Activated CD4-positive, alpha-beta T cell treated with anti-CD3 and anti-CD28 coated beads for 36 hours (primary cell): ENCODE results near the gene METTL9. TPM values are rescaled to one million over a fixed set of nuclear protein-coding genes. Genes with fewer than 3 reads are reported as not detected.
A peak's percentile ranks its signal among the peaks of the same experiment; 100 is the strongest.
"Not testable (repeated sequence)": the region's sequence is repeated elsewhere in the genome, so short reads cannot be mapped to it uniquely, and the experiment has no call there.

Experiments used
- ATAC-seq: fragments of 200-7000 bp; cut with Tn5 transposase; one replicate; pipeline ENCODE4 v1.10.0; 2021; ENCODE audit warnings: mild to moderate bottlenecking, moderate library complexity
- CTCF ChIA-PET: fragments of 350-600 bp; sonication (Branson Sonifier 250); formaldehyde crosslinking; loops from one replicate; lab custom pipeline; 2021; ENCODE audit warnings: antibody characterized with exemption; lab: Charles Lee
- POLR2A ChIA-PET: fragments of 350-600 bp; sonication (Branson Sonifier 250); formaldehyde crosslinking; loops from one replicate; lab custom pipeline; 2021; ENCODE audit warnings: antibody characterized with exemption, inconsistent platforms; lab: Charles Lee
- DNase-seq: peaks from one replicate; pipeline ENCODE4 v3.0.0-alpha.2; 2020
- H3K27ac Mint-ChIP-seq: one replicate; pipeline ENCODE4 v1.8.0; 2021; ENCODE audit warnings: mixed read lengths
- H3K27me3 Mint-ChIP-seq: one replicate; pipeline ENCODE4 v1.8.0; 2021; ENCODE audit warnings: mixed read lengths
- H3K36me3 Mint-ChIP-seq: one replicate; pipeline ENCODE4 v1.8.0; 2021; ENCODE audit warnings: low read depth, mixed read lengths
- H3K4me1 Mint-ChIP-seq: one replicate; pipeline ENCODE4 v1.8.0; 2021; ENCODE audit warnings: mixed read lengths
- H3K4me3 Mint-ChIP-seq: one replicate; pipeline ENCODE4 v1.8.0; 2021; ENCODE audit warnings: mild to moderate bottlenecking, moderate library complexity, mixed read lengths
- H3K9me3 Mint-ChIP-seq: one replicate; pipeline ENCODE4 v1.8.0; 2021; ENCODE audit warnings: low read depth, mixed read lengths
- intact Hi-C, 2 experiments: fragments of 100-400 bp; cut with DNase I in 1 of 2; cut with micrococcal nuclease in 1 of 2; formaldehyde crosslinking; loops; one replicate each; pipeline versions ENCODE4 v1.14.2 to v1.15.1; 2022 to 2024; cut with DNase I, micrococcal nuclease
- total RNA-seq, 2 experiments: library from RNA; stranded (reverse); gene quantifications; one replicate each; pipeline ENCODE4 v1.2.3, GENCODE V29; 2021

Gene METTL9
- total RNA-seq, 2 experiments from 2014 or later = 78.3 to 98.0 TPM

GRCh38 chr16:21683184-21683583, 83.8 kb downstream of the METTL9 start:
- Mint-ChIP-seq H3K9me3 (no peaks in the 10 kb centered on the region), H3K36me3 (no peaks in the 10 kb centered on the region), H3K4me3 (no peak overlapping the region), H3K27ac (no peak overlapping the region), H3K4me1 (no peaks in the 10 kb centered on the region), H3K27me3 (peaks cover 7% of the 10 kb centered on the region)
- POLR2A ChIA-PET = no interaction called here
- intact Hi-C loops = no loop called here
- ATAC-seq = no peak
- DNase-seq = no peak
- CTCF ChIA-PET = interaction anchor here (1.2 to 3.4 kb wide), 5 partner anchors 17 to 26 kb away, joined by 3 to 22 read pairs (median 9); no protein-coding TSS in a partner anchor

- intact Hi-C loops = no loop called here
- ATAC-seq = no peak
- no peak overlapping the region for H3K27ac Mint-ChIP-seq
- POLR2A ChIA-PET = no interaction called here
- H3K4me1 Mint-ChIP-seq = no peaks in the 10 kb centered on the region
- peak; percentile 70 for DNase-seq
- CTCF ChIA-PET = interaction anchor here (0.6 to 3.4 kb wide), 8 partner anchors 13 to 1049 kb away, joined by 3 to 22 read pairs (median 6); no protein-coding TSS in a partner anchor
- H3K36me3 Mint-ChIP-seq = no peaks in the 10 kb centered on the region
- no peaks in the 10 kb centered on the region for H3K9me3 Mint-ChIP-seq
- no peak overlapping the region for H3K4me3 Mint-ChIP-seq
- H3K27me3 Mint-ChIP-seq = peaks cover 3% of the 10 kb centered on the region
Observed at GRCh38 chr16:21684199-21684598, 84.8 kb downstream of the METTL9 start.

- intact Hi-C loops = no loop called here
- POLR2A ChIA-PET = interaction anchor here (0.7 kb wide), 1 partner anchor 28 kb away, joined by 3 read pairs; no protein-coding TSS in a partner anchor
- DNase-seq (no peak), ATAC-seq (no peak)
- Mint-ChIP-seq H3K27me3 (peaks cover 3% of the 10 kb centered on the region), H3K27ac (no peak overlapping the region), H3K4me3 (no peak overlapping the region), H3K36me3 (no peaks in the 10 kb centered on the region), H3K9me3 (no peaks in the 10 kb centered on the region), H3K4me1 (no peaks in the 10 kb centered on the region)
- CTCF ChIA-PET = interaction anchor here (0.6 to 3.4 kb wide), 8 partner anchors 10 to 1805 kb away, joined by 3 to 22 read pairs (median 6); no protein-coding TSS in a partner anchor
Observed at GRCh38 chr16:21685034-21685455, 85.7 kb downstream of the METTL9 start.

- ChIA-PET CTCF (interaction anchor here (0.6 kb wide), 1 partner anchor 1286 kb away, joined by 5 read pairs; no protein-coding TSS in a partner anchor), POLR2A (no interaction called here)
- no peaks in the 10 kb centered on the region for H3K9me3 Mint-ChIP-seq
- H3K36me3 Mint-ChIP-seq = no peaks in the 10 kb centered on the region
- DNase-seq (no peak), ATAC-seq (no peak)
- no peak overlapping the region for H3K4me3 Mint-ChIP-seq
- intact Hi-C loops = no loop called here
- H3K4me1 Mint-ChIP-seq = no peaks in the 10 kb centered on the region
- no peak overlapping the region for H3K27ac Mint-ChIP-seq
- peaks cover 2% of the 10 kb centered on the region for H3K27me3 Mint-ChIP-seq
Observed at GRCh38 chr16:21689107-21689506, 89.7 kb downstream of the METTL9 start.

- POLR2A ChIA-PET, H3K4me3 Mint-ChIP-seq, H3K27me3 Mint-ChIP-seq, H3K36me3 Mint-ChIP-seq, intact Hi-C loops, H3K4me1 Mint-ChIP-seq, H3K9me3 Mint-ChIP-seq, DNase-seq, ATAC-seq, CTCF ChIA-PET, H3K27ac Mint-ChIP-seq: not testable (repeated sequence)
Observed at GRCh38 chr16:21690967-21691366, 91.6 kb downstream of the METTL9 start.

- peaks cover 4% of the 10 kb centered on the region for H3K27me3 Mint-ChIP-seq
- no peaks in the 10 kb centered on the region for H3K9me3 Mint-ChIP-seq
- H3K27ac Mint-ChIP-seq = no peak overlapping the region
- no peak for ATAC-seq
- ChIA-PET POLR2A (no interaction called here), CTCF (interaction anchor here (0.6 to 3.5 kb wide), 5 partner anchors 14 to 1365 kb away, joined by 3 to 16 read pairs (median 5); partner anchors contain the start of gene OTOA)
- DNase-seq = no peak
- no peaks in the 10 kb centered on the region for H3K36me3 Mint-ChIP-seq
- no peaks in the 10 kb centered on the region for H3K4me1 Mint-ChIP-seq
- H3K4me3 Mint-ChIP-seq = no peak overlapping the region
- intact Hi-C loops = no loop called here
Observed at GRCh38 chr16:21694609-21695008, 95.2 kb downstream of the METTL9 start.

GRCh38 chr16:21697032-21697431, 97.7 kb downstream of the METTL9 start:
- H3K27ac Mint-ChIP-seq = no peak overlapping the region
- CTCF ChIA-PET = interaction anchor here (0.8 to 2.8 kb wide), 4 partner anchors 11 to 40 kb away, joined by 4 to 10 read pairs (median 5); no protein-coding TSS in a partner anchor
- H3K4me3 Mint-ChIP-seq = no peak overlapping the region
- H3K27me3 Mint-ChIP-seq = peaks cover 4% of the 10 kb centered on the region
- DNase-seq (no peak), ATAC-seq (no peak)
- POLR2A ChIA-PET = no interaction called here
- intact Hi-C loops = no loop called here
- H3K4me1 Mint-ChIP-seq = no peaks in the 10 kb centered on the region
- H3K36me3 Mint-ChIP-seq = no peaks in the 10 kb centered on the region
- H3K9me3 Mint-ChIP-seq = no peaks in the 10 kb centered on the region

GRCh38 chr16:21698169-21699032, 99.0 kb downstream of the METTL9 start:
- Mint-ChIP-seq H3K4me3 (no peak overlapping the region), H3K4me1 (no peaks in the 10 kb centered on the region), H3K27me3 (peaks cover 1% of the 10 kb centered on the region), H3K9me3 (no peaks in the 10 kb centered on the region), H3K36me3 (no peaks in the 10 kb centered on the region), H3K27ac (no peak overlapping the region)
- DNase-seq = no peak
- POLR2A ChIA-PET = no interaction called here
- CTCF ChIA-PET = interaction anchor here (0.7 to 2.8 kb wide), 5 partner anchors 10 to 114 kb away, joined by 3 to 10 read pairs (median 3); no protein-coding TSS in a partner anchor
- intact Hi-C loops = no loop called here
- ATAC-seq = no peak

- Mint-ChIP-seq H3K36me3 (no peaks in the 10 kb centered on the region), H3K27me3 (peaks cover 1% of the 10 kb centered on the region), H3K4me1 (no peaks in the 10 kb centered on the region), H3K27ac (no peak overlapping the region), H3K9me3 (no peaks in the 10 kb centered on the region), H3K4me3 (no peak overlapping the region)
- ChIA-PET CTCF (interaction anchor here (1.2 to 1.5 kb wide), 3 partner anchors 9 to 120 kb away, joined by 3 to 9 read pairs (median 6); no protein-coding TSS in a partner anchor), POLR2A (interaction anchor here (0.5 to 0.6 kb wide), 2 partner anchors 133 to 141 kb away, joined by 5 read pairs; no protein-coding TSS in a partner anchor)
- peak; percentile 39 for ATAC-seq
- intact Hi-C loops = no loop called here
- no peak for DNase-seq
Observed at GRCh38 chr16:21701271-21701670, 101.9 kb downstream of the METTL9 start.

GRCh38 chr16:21702276-21702675, 102.9 kb downstream of the METTL9 start:
- DNase-seq (no peak), ATAC-seq (no peak)
- CTCF ChIA-PET = no interaction called here
- no peak overlapping the region for H3K4me3 Mint-ChIP-seq
- no peak overlapping the region for H3K27ac Mint-ChIP-seq
- peaks cover 1% of the 10 kb centered on the region for H3K27me3 Mint-ChIP-seq
- POLR2A ChIA-PET = no interaction called here
- H3K9me3 Mint-ChIP-seq = no peaks in the 10 kb centered on the region
- H3K4me1 Mint-ChIP-seq = no peaks in the 10 kb centered on the region
- intact Hi-C loops = no loop called here
- H3K36me3 Mint-ChIP-seq = no peaks in the 10 kb centered on the region

GRCh38 chr16:21703156-21703555, 103.8 kb downstream of the METTL9 start:
- Mint-ChIP-seq H3K27me3 (peaks cover 1% of the 10 kb centered on the region), H3K36me3 (no peaks in the 10 kb centered on the region), H3K27ac (no peak overlapping the region), H3K4me3 (no peak overlapping the region), H3K9me3 (no peaks in the 10 kb centered on the region), H3K4me1 (no peaks in the 10 kb centered on the region)
- ATAC-seq = no peak
- intact Hi-C loops = no loop called here
- POLR2A ChIA-PET = no interaction called here
- CTCF ChIA-PET = interaction anchor here (0.6 to 1.9 kb wide), 3 partner anchors 9 to 1803 kb away, joined by 3 to 11 read pairs (median 3); no protein-coding TSS in a partner anchor
- DNase-seq = no peak
